H1 (cell line): ENCODE measurements around the gene EML4. TPM values are rescaled to one million over a fixed set of nuclear protein-coding genes. Genes with fewer than 3 reads are reported as not detected.

ENCODE experiments used
- CTCF ChIA-PET: fragments of 300-600 bp; sonication (Branson Sonifier 250); formaldehyde crosslinking; loops from one replicate; lab custom pipeline; 2021; ENCODE audit not compliant: partially characterized antibody; lab: Charles Lee
- POLR2A ChIA-PET: fragments of 300-600 bp; sonication (Branson Sonifier 250); formaldehyde crosslinking; loops from one replicate; lab custom pipeline; 2021; ENCODE audit warnings: inconsistent platforms; ENCODE audit not compliant: partially characterized antibody; lab: Charles Lee
- DNase-seq, 2 experiments: peaks; one replicate each; pipeline versions ENCODE4 v3.0.0 to v3.0.0-alpha.2; 2010 to 2022; ENCODE audit warnings: low spot score in 2 of 2, low read depth in 1 of 2, mixed read lengths in 1 of 2
- FAIRE-seq: peaks from 2 replicates; lab custom pipeline; 2011; peaks lifted over from hg19 to GRCh38; lab: Jason Lieb, UNC
- H2AFZ ChIP-seq: 2 replicates; pipeline ENCODE4 v1.8.1; 2012; ENCODE audit warnings: low read length, inconsistent platforms
- H2AK5ac ChIP-seq: 2 replicates; pipeline ENCODE4 v1.6.1; 2013; ENCODE audit warnings: low read depth, low read length
- H2BK120ac ChIP-seq: replicated peaks from 2 replicates; pipeline ENCODE3; 2013; ENCODE audit warnings: low read depth, low read length, inconsistent platforms
- H2BK12ac ChIP-seq: 2 replicates; pipeline ENCODE4 v1.6.1; 2013; ENCODE audit warnings: low read depth, low read length
- H2BK15ac ChIP-seq: 2 replicates; pipeline ENCODE4 v1.6.1; 2013; ENCODE audit warnings: low read length
- H2BK20ac ChIP-seq: 2 replicates; pipeline ENCODE4 v1.6.1; 2013; ENCODE audit warnings: low read length
- H2BK5ac ChIP-seq: 2 replicates; pipeline ENCODE4 v1.6.1; 2013; ENCODE audit warnings: low read depth, low read length
- H3K14ac ChIP-seq: 2 replicates; pipeline ENCODE4 v1.6.1; 2013; ENCODE audit warnings: inconsistent platforms; ENCODE audit not compliant: insufficient read length
- H3K18ac ChIP-seq: 2 replicates; pipeline ENCODE4 v1.6.1; 2013; ENCODE audit warnings: low read length; ENCODE audit errors: extremely low read depth
- H3K23ac ChIP-seq: 2 replicates; pipeline ENCODE4 v1.6.1; 2013; ENCODE audit warnings: inconsistent platforms; ENCODE audit not compliant: insufficient read length
- H3K23me2 ChIP-seq: 2 replicates; pipeline ENCODE4 v1.6.1; 2013; ENCODE audit warnings: low read depth, low read length
- H3K27ac ChIP-seq: 2 replicates; pipeline ENCODE4 v1.6.1; 2011; ENCODE audit warnings: low read depth, low read length, inconsistent platforms
- H3K27me3 ChIP-seq, 4 experiments: replicated peaks in 1 of 4; 1 replicate in 1 of 4; 2 replicates in 3 of 4; pipeline versions ENCODE4 v1.6.1 to v1.8.1; 2011 to 2013; ENCODE audit warnings: low read length in 3 of 4, mild to moderate bottlenecking in 3 of 4, inconsistent platforms in 2 of 4, mixed read lengths in 2 of 4, moderate library complexity in 1 of 4; ENCODE audit not compliant: control insufficient read depth in 3 of 4, insufficient read depth in 3 of 4; ENCODE audit errors: extremely low read depth in 1 of 4
- H3K36me3 ChIP-seq, 4 experiments: 2 replicates each; pipeline versions ENCODE4 v1.6.1 to v1.8.1; 2011 to 2013; ENCODE audit warnings: mild to moderate bottlenecking in 4 of 4, low read length in 3 of 4, moderate library complexity in 2 of 4, control low read depth in 1 of 4, inconsistent platforms in 1 of 4; ENCODE audit not compliant: insufficient read depth in 4 of 4, control insufficient read depth in 2 of 4
- H3K4ac ChIP-seq: replicated peaks from 2 replicates; pipeline ENCODE3; 2013; ENCODE audit warnings: low read length, low read depth, mixed read lengths, inconsistent platforms; ENCODE audit not compliant: insufficient read length
- H3K4me1 ChIP-seq, 4 experiments: replicated peaks in 1 of 4; 1 replicate in 1 of 4; 2 replicates in 3 of 4; pipeline versions ENCODE4 v1.6.1 to v1.8.1; 2011 to 2013; ENCODE audit warnings: low read length in 3 of 4, inconsistent platforms in 2 of 4, mixed read lengths in 1 of 4; ENCODE audit not compliant: insufficient read depth in 4 of 4, control insufficient read depth in 3 of 4
- H3K4me2 ChIP-seq, 2 experiments: 2 replicates each; pipeline versions ENCODE4 v1.6.1 to v1.8.1; 2011 to 2013; ENCODE audit warnings: low read depth in 2 of 2, low read length in 2 of 2, control low read depth in 1 of 2, inconsistent platforms in 1 of 2, mild to moderate bottlenecking in 1 of 2; ENCODE audit not compliant: insufficient read depth in 1 of 2
- H3K4me3 ChIP-seq, 4 experiments: fragments of 200-600, 300-600 bp in 1 of 4; sonication (generic), shearing (Covaris generic), sonication (Bioruptor Twin) in 1 of 4; 2 replicates each; pipeline versions ENCODE4 v1.5.1 to v1.8.1; 2011 to 2016; ENCODE audit warnings: low read length in 4 of 4, low read depth in 3 of 4, control low read depth in 2 of 4, inconsistent platforms in 2 of 4, mild to moderate bottlenecking in 2 of 4, mixed read lengths in 1 of 4, moderate library complexity in 1 of 4; ENCODE audit not compliant: insufficient read depth in 2 of 4; ENCODE audit errors: extremely low read depth in 1 of 4
- H3K56ac ChIP-seq: replicated peaks from 2 replicates; pipeline ENCODE3; 2013; ENCODE audit warnings: low read depth, mild to moderate bottlenecking, mixed read lengths, low read length, inconsistent platforms; ENCODE audit not compliant: insufficient read length
- H3K79me1 ChIP-seq: 2 replicates; pipeline ENCODE4 v1.6.1; 2013; ENCODE audit warnings: low read depth, low read length, control low read depth
- H3K79me2 ChIP-seq, 2 experiments: 2 replicates each; pipeline versions ENCODE4 v1.6.1 to v1.8.1; 2012 to 2013; ENCODE audit warnings: low read length in 2 of 2, mild to moderate bottlenecking in 2 of 2, inconsistent platforms in 1 of 2; ENCODE audit not compliant: insufficient read depth in 2 of 2, control insufficient read depth in 1 of 2
- H3K9ac ChIP-seq, 4 experiments: replicated peaks in 1 of 4; 1 replicate in 1 of 4; 2 replicates in 3 of 4; pipeline versions ENCODE4 v1.6.1 to v1.8.1; 2011 to 2013; ENCODE audit warnings: low read depth in 3 of 4, low read length in 3 of 4, control low read depth in 2 of 4, mild to moderate bottlenecking in 2 of 4, moderate library complexity in 2 of 4, inconsistent platforms in 1 of 4; ENCODE audit errors: extremely low read depth in 1 of 4
- H3K9me3 ChIP-seq, 2 experiments: 2 replicates each; pipeline versions ENCODE4 v1.6.1 to v1.8.1; 2012 to 2013; ENCODE audit warnings: mild to moderate bottlenecking in 2 of 2, moderate library complexity in 2 of 2, control low read depth in 1 of 2, inconsistent platforms in 1 of 2, low read depth in 1 of 2, low read length in 1 of 2, mixed read lengths in 1 of 2; ENCODE audit not compliant: insufficient read depth in 2 of 2
- H4K20me1 ChIP-seq, 2 experiments: replicated peaks in 1 of 2; 2 replicates each; pipeline versions ENCODE3 to v1.8.1; 2011 to 2013; ENCODE audit warnings: inconsistent platforms in 2 of 2, low read length in 2 of 2, mild to moderate bottlenecking in 1 of 2; ENCODE audit not compliant: insufficient read depth in 2 of 2, control insufficient read depth in 1 of 2
- H4K5ac ChIP-seq: 2 replicates; pipeline ENCODE4 v1.6.1; 2013; ENCODE audit warnings: low read length, low read depth, mixed read lengths, inconsistent platforms; ENCODE audit not compliant: insufficient read length
- H4K8ac ChIP-seq: 2 replicates; pipeline ENCODE4 v1.8.0; 2013; ENCODE audit warnings: mild to moderate bottlenecking, moderate library complexity, low read length, inconsistent platforms; ENCODE audit not compliant: insufficient read depth; ENCODE audit errors: extremely low read depth
- H4K91ac ChIP-seq: replicated peaks from 2 replicates; pipeline ENCODE3; 2013; ENCODE audit warnings: low read length, mixed read lengths, inconsistent platforms; ENCODE audit not compliant: insufficient read length
- PHF8 ChIP-seq: fragments of 200-600 bp; sonication (generic); conservative IDR thresholded peaks from 2 replicates; pipeline ENCODE4 v1.7.1; 2012; ENCODE audit warnings: low read depth, mild to moderate bottlenecking, inconsistent platforms, low read length, moderate library complexity
- WGBS, 2 experiments: shearing (Covaris generic) in 1 of 2; methylation state at CpG; one replicate each; pipeline versions ENCODE4 v1.1.6 to v1.1.7; 2013 to 2015; ENCODE audit warnings: low lambda C conversion rate in 2 of 2, mixed read lengths in 2 of 2, inconsistent platforms in 1 of 2, low coverage in 1 of 2, missing lambda C conversion rate in 1 of 2; ENCODE audit not compliant: insufficient replicate concordance in 2 of 2, insufficient coverage in 1 of 2, insufficient read length in 1 of 2; ENCODE audit errors: extremely low coverage in 1 of 2, missing lambda C conversion rate in 1 of 2; 5-methylcytosine and 5-hydroxymethylcytosine counted together
- polyA plus RNA-seq, 7 experiments: library from polyadenylated mRNA; depleted of rRNA in 3 of 7; stranded (reverse) in 5 of 7; unstranded in 2 of 7; fragments of >200 nt in 5 of 7; fragments of 200-250 nt in 2 of 7; gene quantifications; 1 replicate in 5 of 7; 2 replicates in 1 of 7; 4 replicates in 1 of 7; pipeline versions ENCODE4 v1.2.1 to v1.2.3, GENCODE V29; 2011 to 2013; ENCODE audit warnings: missing spikeins in 2 of 7, mixed read lengths in 2 of 7
- total RNA-seq: library from RNA; stranded (reverse); fragmentation: NEBNext Ultra II Directional; extraction: Animal tissue kit (Norgen Biotek cat#: 25700); gene quantifications from 2 replicates; pipeline ENCODE4 v1.2.1, GENCODE V29; 2021

Gene EML4
- total and polyA plus RNA-seq, 2 of the 8 experiments (the other 6 are each of a cell fraction or from before 2014, with no cell fraction given), result 50.1 to 104 TPM

GRCh38 chr2:42170619-42171395 is 1.7 kb downstream of the EML4 start:
- Histone ChIP-seq H3K23me2 (no peaks in the 10 kb centered on the region), H4K91ac (peak overlapping the region; percentile 22), H3K79me1 (no peaks in the 10 kb centered on the region; the same call in 1 of the 2 replicates), H3K23ac (no peak overlapping the region), H4K5ac (no peak overlapping the region), H3K9ac (peak overlapping the region in 1 of 4 experiments; percentile 69; a peak in 2 of 7 replicates), H3K56ac (no peak overlapping the region), H3K4ac (peak overlapping the region; percentile 81), H2BK15ac (no peak overlapping the region), H3K79me2 (peaks cover 6 to 64% of the 10 kb centered on the region in 2 experiments), H3K27ac (no peak overlapping the region), H4K20me1 (no peaks in the 10 kb centered on the region), H2BK120ac (no peak overlapping the region), H2AK5ac (no peak overlapping the region), H3K36me3 (no peaks in the 10 kb centered on the region), H3K14ac (no peak overlapping the region), H2AFZ (no peak overlapping the region), H3K27me3 (no peaks in the 10 kb centered on the region; a peak in 1 of 7 replicates), H4K8ac (no peak overlapping the region), H3K18ac (no peak overlapping the region), H2BK12ac (no peak overlapping the region), H3K9me3 (no peaks in the 10 kb centered on the region), H2BK20ac (no peak overlapping the region), H3K4me1 (peaks cover 0 to 4% (median 2%) of the 10 kb centered on the region in 4 experiments; a peak in 4 of 7 replicates), H3K4me2 (peak overlapping the region; percentile 81 to 97), H2BK5ac (no peak overlapping the region), H3K4me3 (peak overlapping the region; percentile 80 to 93 (median 86))
- POLR2A ChIA-PET, result interaction anchor here (0.8 to 2.8 kb wide), 6 partner anchors 9 to 338 kb away, joined by 3 to 10 read pairs (median 4); no protein-coding TSS in a partner anchor
- FAIRE-seq (no peak), DNase-seq (no peak)
- 77% methylated on average over 9 of the region's 9 CpGs; no CpG with 5 or more reads in 1 of the 2 experiments for WGBS, 2 experiments
- CTCF ChIA-PET, result interaction anchor here (1.1 to 3.5 kb wide), 5 partner anchors 11 to 81 kb away, joined by 3 to 19 read pairs (median 5); no protein-coding TSS in a partner anchor
- TF ChIP-seq PHF8, result no peak
